ENCODE results near the gene LCT.
"Not testable (repeated sequence)": the region's sequence is repeated elsewhere in the genome, so short reads cannot be mapped to it uniquely, and the experiment has no call there.

LCT gene

DNA sequence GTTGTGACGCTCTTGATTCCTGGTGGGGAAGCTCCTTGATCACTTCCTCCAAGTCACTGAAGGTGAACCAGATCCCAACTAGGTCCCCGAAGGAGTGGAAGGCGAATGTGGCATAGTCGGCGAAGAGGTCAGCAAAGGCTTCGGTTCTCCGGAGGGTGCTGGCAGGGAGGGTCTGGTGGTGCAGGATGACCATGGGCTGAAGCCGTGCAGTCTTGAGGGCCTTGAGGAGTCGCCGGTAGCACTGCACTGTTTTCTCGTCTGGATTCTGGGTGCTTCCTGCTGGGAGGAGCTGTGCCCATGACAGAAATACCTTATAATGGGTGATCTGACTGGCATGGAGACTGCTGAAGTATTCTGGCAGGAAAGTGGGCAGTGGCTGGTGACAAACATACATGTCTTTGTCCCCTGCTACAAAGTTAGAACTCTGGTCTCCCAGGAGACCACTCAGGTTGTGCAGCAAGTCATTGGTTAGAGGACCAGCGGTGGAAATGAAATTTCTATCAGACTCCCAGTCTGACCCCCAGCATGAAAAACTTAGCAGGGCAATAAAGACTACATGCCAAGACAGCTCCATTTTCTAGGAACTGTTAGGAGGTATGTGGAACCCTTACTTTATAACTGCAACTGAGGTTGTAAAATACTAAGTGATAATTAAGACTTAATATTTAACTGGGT is at the start of gene LCT:
LCT (minus strand) TSS at position 589 of the 675 bp plus-strand sequence; CDS start at position 574, 15 bp downstream.
- ATAC-seq (peak; percentile 48), DNase-seq (no peak)
- Mint-ChIP-seq H3K4me1 (peaks cover 33% of the 10 kb centered on the region), H3K4me3 (no peak within 1 kb of the TSS), H3K27me3 (no peaks in the 10 kb centered on the region), H3K9me3 (no peaks in the 10 kb centered on the region), H3K27ac (peak within 1 kb of the TSS in 1 of 2 donors; percentile 72)

DNA sequence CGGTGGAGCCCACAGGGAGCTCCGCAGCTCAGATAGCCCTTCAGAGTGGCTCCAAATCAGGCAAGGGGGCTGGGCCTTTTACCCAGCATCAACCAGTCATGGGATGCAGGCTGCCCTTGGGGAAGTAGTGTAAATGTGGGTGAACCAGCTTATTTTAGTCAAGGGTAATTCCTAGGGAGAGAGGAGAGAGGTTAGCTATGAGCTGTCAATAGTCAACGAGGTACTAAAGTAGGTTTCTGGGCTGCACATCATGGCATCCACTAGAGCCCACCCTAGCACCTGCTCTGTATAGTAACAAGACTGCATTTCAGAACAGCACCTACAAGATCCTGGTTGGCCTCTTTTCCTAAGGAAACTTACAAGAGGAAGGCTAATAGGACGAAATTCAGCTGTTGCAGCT is 48.7 kb upstream of the LCT start:
- DNase-seq = no peak
- no peak for ATAC-seq
- Mint-ChIP-seq H3K4me3 (no peak overlapping the region), H3K4me1 (peaks cover 14% of the 10 kb centered on the region), H3K27ac (no peak overlapping the region), H3K27me3 (peaks cover 8% of the 10 kb centered on the region), H3K9me3 (peaks cover 6 to 12% of the 10 kb centered on the region in 2 donors)

DNA sequence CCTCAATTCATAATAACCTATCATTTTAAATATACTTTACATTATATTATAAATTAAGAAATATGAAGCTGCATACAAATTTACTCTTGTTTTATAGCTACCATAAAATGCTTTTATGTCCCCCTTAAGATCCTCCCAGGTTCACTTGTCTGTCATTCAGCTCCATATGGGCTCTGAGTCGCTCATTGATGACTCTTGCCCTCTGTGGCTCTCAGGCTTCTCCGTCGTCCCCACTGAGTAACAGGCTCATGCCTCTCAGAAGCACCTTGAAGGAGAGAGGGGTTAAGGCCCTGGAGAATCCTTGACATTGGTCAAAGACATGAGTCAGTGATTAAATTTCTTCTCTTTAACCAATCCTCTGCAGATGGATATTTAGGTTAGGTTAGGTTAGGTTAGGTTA is 45.4 kb upstream of the LCT start:
- H3K27ac Mint-ChIP-seq = no peak overlapping the region
- ATAC-seq (no peak), DNase-seq (no peak)
- H3K4me3 Mint-ChIP-seq = no peak overlapping the region
- H3K9me3 Mint-ChIP-seq = no peaks in the 10 kb centered on the region
- H3K27me3 Mint-ChIP-seq = peaks cover 8% of the 10 kb centered on the region
- H3K4me1 Mint-ChIP-seq = peaks cover 9% of the 10 kb centered on the region

DNA sequence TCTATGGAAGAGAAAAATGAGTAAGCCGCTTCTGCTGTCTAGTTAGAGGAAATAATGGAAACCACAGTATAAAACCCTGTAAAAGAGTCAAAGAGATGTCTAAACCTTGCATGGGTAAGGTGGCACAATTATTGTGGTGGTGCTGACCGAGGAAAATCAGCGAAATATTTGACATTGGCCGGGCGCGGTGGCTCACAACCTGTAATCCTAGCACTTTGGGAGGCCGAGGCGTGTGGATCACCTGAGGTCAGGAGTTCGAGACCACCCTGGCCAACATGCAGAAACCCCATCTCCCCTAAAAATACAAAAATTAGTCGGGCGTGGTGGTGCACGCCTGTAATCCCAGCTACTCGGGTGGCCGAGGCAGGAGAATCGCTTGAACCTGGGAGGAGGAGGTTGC is 39.8 kb upstream of the LCT start:
- DNase-seq, H3K27me3 Mint-ChIP-seq, H3K9me3 Mint-ChIP-seq: not testable (repeated sequence)
- peaks cover 47% of the 10 kb centered on the region for H3K4me1 Mint-ChIP-seq
- peak overlapping the region; percentile 98 for H3K4me3 Mint-ChIP-seq
- ATAC-seq = peak; percentile 1
- H3K27ac Mint-ChIP-seq = peak overlapping the region; percentile 99 to 100

DNA sequence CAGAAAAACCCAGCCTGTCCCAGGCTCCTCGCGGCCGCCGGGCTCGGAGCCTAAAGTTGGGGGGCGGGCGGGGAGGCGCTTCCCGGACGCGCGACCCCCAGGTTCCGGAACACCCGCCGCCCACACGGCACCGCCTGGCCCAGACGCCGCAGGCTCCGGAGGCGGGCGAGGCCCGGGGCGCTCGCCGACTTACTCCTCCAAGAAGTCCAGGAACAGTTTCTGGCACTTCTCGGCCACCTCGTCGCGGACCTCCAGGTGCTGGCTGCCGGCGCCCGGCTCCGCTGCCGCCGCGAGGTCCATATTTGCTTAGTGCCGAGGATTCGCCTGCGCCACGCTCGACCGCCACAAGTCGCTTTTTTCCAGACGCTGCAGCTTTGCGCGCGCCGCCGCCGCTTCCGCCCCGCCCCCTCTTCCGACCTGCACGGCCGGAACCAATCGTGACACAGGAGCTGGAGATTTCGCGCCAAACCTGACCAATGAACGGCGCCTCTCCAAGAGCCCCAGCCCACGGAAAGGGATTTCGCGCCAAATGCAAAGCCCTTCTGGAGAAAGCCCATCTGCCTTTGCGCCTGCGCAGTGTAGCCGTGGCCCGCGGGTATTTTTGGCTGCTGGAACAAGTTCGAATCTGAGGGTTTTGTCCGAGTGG is 39.2 kb upstream of the LCT start, which contains the start of gene MCM6:
MCM6 (minus strand) TSS at position 378 of the 646 bp plus-strand sequence; CDS start at position 300, 78 bp downstream.
- peak; percentile 90 for ATAC-seq
- H3K27ac Mint-ChIP-seq = peak within 1 kb of the TSS; percentile 99 to 100
- DNase-seq = peak; percentile 97 to 99
- peaks cover 52% of the 10 kb centered on the region for H3K4me1 Mint-ChIP-seq
- peak within 1 kb of the TSS; percentile 98 for H3K4me3 Mint-ChIP-seq
- H3K9me3 Mint-ChIP-seq = no peaks in the 10 kb centered on the region
- no peaks in the 10 kb centered on the region for H3K27me3 Mint-ChIP-seq

DNA sequence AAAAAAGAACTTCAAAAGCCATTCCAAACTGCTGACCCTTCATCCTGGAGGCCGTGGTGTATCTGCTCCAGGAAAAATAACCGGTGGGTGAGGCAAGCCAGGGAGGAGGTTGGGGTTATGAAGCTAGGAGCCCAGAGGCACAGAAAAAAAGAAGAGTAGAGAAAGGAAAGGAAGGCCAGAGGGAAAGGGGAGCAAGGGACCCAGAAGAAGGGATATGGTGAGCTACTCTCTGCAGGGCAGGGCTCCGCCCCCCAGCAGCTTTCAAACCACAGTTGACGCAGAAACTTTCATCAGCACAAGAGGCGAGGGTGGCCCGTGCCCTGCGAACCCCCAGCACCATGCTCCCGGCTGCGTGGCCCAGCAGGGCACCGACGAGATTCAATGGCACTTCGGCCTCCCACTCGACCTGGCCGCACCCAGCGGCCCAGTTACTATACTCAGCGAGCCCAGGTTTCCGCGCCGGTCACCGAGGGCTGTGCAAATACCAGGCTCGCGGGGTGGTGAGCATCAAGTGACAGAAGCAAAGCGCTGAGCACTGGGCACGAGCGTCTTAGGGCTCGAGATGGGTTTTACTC is 38.6 kb upstream of the LCT start:
- Mint-ChIP-seq H3K4me3 (peak overlapping the region; percentile 86 to 98), H3K27me3 (no peaks in the 10 kb centered on the region), H3K27ac (peak overlapping the region; percentile 99 to 100), H3K4me1 (peaks cover 57% of the 10 kb centered on the region), H3K9me3 (no peaks in the 10 kb centered on the region)
- DNase-seq (peak; percentile 80 to 86), ATAC-seq (peak; percentile 90)

DNA sequence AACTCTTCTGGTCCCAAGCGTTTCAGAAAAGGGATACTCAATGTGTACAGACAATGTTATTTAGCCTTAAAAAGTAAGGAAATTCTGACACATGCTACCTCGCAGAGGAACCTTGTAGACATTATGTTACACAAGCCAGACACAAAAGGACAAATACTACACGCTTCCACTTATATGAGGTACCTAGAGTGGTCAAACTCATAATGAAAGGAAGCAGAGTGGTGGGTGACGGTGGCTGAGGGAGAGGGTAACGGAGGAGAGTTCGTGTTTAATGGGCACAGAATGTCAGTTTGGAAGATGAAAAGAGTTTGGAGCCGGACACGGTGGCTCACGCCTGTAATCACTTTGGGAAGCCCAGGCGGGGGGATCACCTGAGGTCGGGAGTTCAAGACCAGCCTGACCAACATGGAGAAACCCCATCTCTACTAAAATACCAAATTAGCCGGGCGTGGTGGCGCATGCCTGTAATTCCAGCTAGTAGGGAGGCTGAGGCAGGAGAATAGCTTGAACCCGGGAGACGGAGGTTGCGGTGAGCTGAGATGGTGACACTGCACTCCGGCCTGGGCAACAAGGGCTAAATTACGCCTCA is 37.9 kb upstream of the LCT start:
- Mint-ChIP-seq H3K4me3 (peak overlapping the region; percentile 86 to 98), H3K27me3 (no peaks in the 10 kb centered on the region), H3K4me1 (peaks cover 63% of the 10 kb centered on the region), H3K9me3 (no peaks in the 10 kb centered on the region), H3K27ac (peak overlapping the region; percentile 99 to 100)
- DNase-seq = no peak
- no peak for ATAC-seq

DNA sequence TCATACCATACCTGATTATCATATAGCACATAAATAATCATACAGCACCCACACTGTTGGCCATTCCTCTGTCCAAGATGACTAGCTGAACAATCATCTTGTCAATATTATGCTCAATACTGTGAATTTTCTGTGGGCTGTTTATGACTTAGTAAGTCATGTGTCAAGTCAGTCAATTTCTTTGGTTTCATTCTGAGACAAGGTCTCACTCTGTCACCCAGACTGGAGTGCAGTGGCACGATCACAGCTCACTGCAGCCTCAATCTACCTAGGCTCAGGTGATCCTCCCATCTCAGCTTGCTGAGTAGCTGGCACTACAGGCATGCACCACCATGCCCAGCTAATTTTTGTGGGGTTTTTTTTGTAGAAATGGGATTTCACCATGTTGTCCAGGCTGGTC is 33.6 kb upstream of the LCT start:
- no peaks in the 10 kb centered on the region for H3K9me3 Mint-ChIP-seq
- H3K4me3 Mint-ChIP-seq = no peak overlapping the region
- DNase-seq = no peak
- H3K27ac Mint-ChIP-seq = no peak overlapping the region
- peak; percentile 79 for ATAC-seq
- peaks cover 73% of the 10 kb centered on the region for H3K4me1 Mint-ChIP-seq
- no peaks in the 10 kb centered on the region for H3K27me3 Mint-ChIP-seq

DNA sequence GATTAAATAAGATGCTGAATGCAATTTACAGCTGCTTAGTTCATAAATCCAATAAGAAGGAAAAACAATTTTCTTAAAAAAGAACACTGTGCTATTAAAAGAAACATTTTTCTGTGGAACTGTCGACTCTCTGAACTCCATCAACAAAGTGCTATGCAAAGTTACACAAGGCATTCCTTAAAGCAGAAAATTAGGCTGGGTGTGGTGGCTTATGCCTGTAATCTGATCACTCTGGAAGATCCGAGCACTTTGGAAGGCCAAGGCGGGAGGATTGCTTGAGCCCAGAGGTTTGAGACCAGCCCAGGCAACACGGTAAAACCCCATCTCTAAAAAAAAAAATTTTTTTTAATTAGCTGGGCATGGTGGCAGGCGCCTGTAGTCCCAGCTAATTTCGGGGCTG is 26.2 kb upstream of the LCT start:
- no peak overlapping the region for H3K27ac Mint-ChIP-seq
- peaks cover 30% of the 10 kb centered on the region for H3K4me1 Mint-ChIP-seq
- no peak for DNase-seq
- no peak overlapping the region for H3K4me3 Mint-ChIP-seq
- no peak for ATAC-seq
- H3K9me3 Mint-ChIP-seq = no peaks in the 10 kb centered on the region
- no peaks in the 10 kb centered on the region for H3K27me3 Mint-ChIP-seq

DNA sequence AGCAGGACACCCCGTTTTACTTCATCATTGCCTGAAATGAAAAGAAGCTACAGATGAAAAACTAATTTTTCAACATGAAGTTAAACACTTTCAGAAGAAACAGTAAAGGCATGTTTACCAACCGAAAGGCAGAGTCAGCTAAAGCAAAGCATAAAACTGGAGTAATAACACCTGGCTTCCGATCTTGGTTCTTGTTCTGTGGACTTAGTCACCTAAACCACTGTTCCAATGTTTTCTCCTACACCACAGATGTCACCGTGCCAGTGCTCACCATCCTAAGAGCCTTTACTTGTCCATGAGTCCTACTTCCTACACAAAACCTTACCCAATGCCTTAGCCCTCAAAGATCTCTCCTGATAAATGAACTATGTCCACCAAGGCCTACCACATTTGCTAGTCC is 25.7 kb upstream of the LCT start:
- H3K9me3 Mint-ChIP-seq = no peaks in the 10 kb centered on the region
- H3K4me3 Mint-ChIP-seq = no peak overlapping the region
- H3K4me1 Mint-ChIP-seq = peaks cover 25% of the 10 kb centered on the region
- no peak for DNase-seq
- H3K27me3 Mint-ChIP-seq = no peaks in the 10 kb centered on the region
- no peak for ATAC-seq
- H3K27ac Mint-ChIP-seq = no peak overlapping the region

DNA sequence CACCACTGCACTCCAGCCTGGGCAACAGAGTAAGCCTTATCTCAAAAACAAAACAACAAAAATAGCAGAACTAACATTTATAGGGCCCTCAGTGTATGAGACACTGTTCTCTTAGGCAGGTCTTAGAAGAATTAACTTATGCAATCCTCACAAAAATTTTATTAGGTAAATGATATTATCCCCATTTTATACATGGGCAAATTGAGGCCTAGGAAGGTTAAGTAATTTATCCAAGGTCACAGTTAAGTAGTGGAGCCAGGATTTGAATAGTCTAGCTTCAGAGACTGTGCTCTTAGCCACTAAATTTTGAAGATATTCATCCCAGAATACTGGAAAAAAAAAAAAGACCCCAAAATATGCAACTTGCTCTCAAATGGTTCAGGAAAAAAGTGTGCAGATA is 16.4 kb upstream of the LCT start:
- ATAC-seq (no peak), DNase-seq (no peak)
- H3K4me3 Mint-ChIP-seq = no peak overlapping the region
- H3K9me3 Mint-ChIP-seq = no peaks in the 10 kb centered on the region
- H3K4me1 Mint-ChIP-seq = no peaks in the 10 kb centered on the region
- H3K27ac Mint-ChIP-seq = peak overlapping the region in 1 of 2 donors; percentile 34
- no peaks in the 10 kb centered on the region for H3K27me3 Mint-ChIP-seq

DNA sequence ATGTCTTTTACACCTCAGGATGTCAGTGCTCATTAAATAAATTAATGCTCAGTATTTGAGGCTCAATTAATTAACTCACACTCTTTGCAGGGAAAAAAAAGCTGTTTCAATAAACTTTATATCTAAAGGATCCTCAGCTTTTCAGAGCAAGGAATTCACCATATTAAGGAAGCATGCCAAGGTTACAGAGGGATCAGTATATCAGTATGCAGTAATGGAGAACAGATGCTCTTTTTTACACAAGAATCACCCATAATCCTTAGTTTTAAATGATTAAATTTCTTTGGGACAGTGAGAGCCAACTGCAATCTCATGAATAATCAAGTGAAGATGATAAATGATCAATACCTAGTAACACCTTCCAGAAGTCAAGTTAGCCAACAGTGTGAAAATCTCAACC is 14.9 kb upstream of the LCT start:
- Mint-ChIP-seq H3K27ac (no peak overlapping the region), H3K4me3 (no peak overlapping the region), H3K27me3 (no peaks in the 10 kb centered on the region), H3K4me1 (no peaks in the 10 kb centered on the region), H3K9me3 (no peaks in the 10 kb centered on the region)
- no peak for DNase-seq
- no peak for ATAC-seq

DNA sequence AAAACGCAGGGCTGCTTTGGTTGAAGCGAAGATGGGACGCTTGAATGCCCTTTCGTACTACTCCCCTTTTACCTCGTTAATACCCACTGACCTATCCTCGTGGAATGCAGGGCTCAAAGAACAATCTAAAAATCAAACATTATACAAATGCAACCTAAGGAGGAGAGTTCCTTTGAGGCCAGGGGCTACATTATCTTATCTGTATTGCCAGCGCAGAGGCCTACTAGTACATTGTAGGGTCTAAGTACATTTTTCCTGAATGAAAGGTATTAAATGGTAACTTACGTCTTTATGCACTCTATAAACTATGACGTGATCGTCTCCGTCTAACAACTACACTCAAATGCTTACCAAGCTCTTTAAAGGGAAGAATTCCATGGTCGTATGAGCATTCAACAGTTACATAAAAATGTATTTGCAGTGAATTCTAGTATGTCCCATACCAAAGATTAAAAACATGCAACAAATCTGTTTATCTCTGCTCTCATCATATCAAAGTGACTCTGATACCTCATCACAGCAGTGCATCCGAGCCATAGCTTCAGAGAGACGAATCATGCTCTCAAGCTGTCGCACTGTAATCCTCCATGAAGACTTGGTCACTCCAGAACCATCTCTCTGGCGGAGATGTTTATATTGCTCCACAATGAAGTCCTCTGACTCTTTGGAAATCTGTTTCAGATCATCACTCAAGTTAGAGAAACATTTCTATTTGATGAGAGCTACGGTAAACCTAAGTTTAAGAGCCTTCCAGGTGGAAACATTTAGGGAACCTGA is 14.1 kb upstream of the LCT start:
- ATAC-seq = no peak
- Mint-ChIP-seq H3K27me3 (no peaks in the 10 kb centered on the region), H3K27ac (no peak overlapping the region), H3K9me3 (no peaks in the 10 kb centered on the region), H3K4me3 (no peak overlapping the region), H3K4me1 (no peaks in the 10 kb centered on the region)
- DNase-seq = no peak

DNA sequence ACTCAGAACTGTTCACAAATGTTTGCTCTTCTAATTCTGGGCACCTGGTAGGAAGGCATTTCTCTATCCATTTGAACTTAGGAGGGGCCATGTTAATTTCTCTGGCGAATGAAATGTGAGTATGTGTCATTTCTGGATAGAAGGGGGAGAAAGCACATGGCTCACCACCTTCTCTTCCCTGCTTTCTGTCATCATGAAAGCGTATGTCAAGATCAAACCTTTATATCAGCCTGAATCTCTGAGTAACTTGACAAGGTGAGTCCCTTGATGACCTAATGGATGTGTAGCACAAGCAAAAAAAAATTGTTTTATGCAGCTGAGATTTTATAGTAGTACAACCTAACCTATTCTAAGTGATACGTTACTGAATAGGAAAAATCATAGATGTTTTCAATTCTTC is 12.1 kb upstream of the LCT start:
- no peak for ATAC-seq
- no peak overlapping the region for H3K27ac Mint-ChIP-seq

DNA sequence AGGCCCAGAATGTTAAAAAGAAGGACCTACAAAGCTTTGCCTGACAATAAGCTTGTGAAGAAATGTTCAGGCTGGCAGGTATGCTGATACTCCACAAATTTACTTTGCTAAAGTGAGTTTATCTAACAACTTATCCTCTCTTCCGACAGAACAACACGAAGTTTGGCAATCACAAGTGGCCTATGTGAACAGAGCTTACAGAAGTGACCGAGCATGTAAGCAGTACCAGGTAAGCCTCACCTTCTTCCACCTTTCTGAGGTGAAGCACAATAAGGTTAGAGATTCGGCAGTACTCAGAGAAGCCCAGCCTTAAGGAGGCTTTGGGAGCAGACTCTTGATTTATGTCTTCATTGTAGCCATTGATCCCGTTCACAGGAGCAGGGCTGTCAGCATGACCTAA is 9.0 kb upstream of the LCT start:
- no peaks in the 10 kb centered on the region for H3K27me3 Mint-ChIP-seq
- ATAC-seq (no peak), DNase-seq (no peak)
- H3K9me3 Mint-ChIP-seq = no peaks in the 10 kb centered on the region
- peaks cover 16% of the 10 kb centered on the region for H3K4me1 Mint-ChIP-seq
- no peak overlapping the region for H3K27ac Mint-ChIP-seq
- H3K4me3 Mint-ChIP-seq = no peak overlapping the region

More for the DNA sequence above, 12.1 kb upstream of the LCT start:
- DNase-seq = no peak
- Mint-ChIP-seq H3K27me3 (no peaks in the 10 kb centered on the region), H3K4me1 (no peaks in the 10 kb centered on the region), H3K9me3 (no peaks in the 10 kb centered on the region), H3K4me3 (no peak overlapping the region)

Data from stimulated activated naive CD8-positive, alpha-beta T cell treated with anti-CD3 and anti-CD28 coated beads, Interleukin-15, amount 100 ng/mL, for 72 hours (primary cell).